ENCODE results near the gene KATNA1.

KATNA1 gene

DNA sequence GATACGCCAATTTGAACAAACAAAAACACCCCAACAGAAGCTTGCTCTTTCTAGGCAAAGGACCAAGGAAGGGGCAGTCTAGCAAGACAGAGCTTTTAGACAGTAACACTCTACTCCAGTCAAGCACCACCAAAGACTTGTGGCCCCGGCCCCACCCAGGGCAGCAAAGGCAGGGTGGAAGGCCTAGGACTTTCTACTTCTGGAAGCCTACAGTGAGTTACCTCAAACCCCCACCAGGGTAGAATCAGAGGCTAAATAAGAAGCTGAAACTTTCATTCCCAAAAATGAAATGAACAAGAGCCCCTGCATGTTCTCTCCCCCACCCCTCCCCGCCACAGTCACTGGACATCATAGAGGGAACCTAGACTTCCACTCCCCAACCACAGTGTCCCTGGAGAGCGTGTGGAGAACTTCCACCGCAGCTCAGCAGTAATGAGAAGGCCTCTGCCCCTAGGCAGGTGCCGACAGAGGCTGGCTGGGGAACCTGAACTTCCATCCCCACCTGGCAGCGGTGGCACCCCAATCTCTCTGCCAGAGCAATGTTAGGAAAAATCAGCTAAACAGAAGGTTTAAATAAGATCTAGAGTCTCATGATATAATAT lies 40.0 kb downstream of the KATNA1 start:
- ATAC-seq (no peak), DNase-seq (no peak)

DNA sequence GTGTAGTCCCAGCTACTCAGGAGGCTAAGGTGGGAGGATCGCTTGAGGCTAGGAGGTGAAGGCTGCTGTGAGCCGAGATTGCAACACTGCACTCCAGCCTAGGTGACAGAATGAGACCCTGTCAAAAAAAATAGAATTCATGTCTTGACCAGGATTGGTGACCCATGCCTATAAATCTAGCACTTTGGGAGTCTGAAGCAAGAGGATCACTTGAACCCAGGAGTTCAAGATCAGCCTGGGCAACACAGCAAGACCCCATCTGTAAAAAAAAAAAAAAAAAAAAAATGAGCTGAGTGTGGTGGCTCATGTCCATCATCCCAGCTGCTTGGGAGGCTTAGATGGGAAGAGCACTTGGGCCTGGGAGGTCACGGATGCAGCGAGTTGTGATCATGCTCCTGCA lies 48.0 kb downstream of the KATNA1 start:
- no peak for ATAC-seq
- DNase-seq, result no peak

DNA sequence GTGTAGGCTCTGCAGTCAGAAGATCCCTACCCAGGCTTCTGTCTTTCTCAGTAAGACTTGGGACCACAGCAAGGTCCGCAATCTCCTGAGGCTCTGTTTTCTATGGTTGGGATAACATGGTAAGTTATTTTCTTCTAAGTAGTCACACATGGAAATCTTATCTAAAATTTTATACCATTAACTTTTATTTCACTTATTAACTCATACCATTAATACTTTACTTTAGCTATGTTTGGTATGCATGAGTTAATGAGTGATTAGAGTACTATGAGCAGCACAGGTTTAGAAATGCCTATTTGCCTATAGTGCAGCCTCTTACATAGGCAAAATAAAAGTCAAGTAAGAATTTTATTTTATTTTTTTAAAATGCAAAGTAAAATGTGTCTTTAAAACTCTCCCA lies 55.1 kb downstream of the KATNA1 start:
- ATAC-seq (no peak), DNase-seq (no peak)

DNA sequence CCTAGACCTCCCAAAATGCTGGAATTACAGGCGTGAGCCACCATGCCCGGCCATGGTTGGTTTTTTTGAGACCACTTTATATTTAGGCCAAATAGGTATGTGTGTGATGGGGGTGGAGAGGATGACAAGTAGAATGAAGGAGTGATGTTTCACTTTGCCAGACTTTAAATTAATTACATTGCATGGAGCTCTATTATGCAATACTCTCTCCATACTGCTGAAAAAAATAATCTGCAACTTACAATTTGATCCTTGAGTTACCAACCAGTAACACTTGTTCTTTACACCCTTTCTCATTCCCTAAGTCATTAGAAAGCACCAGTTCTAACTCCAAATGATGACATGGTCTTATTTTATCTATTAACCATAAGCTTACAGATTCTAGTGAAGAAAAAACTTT lies 55.5 kb downstream of the KATNA1 start:
- DNase-seq (no peak), ATAC-seq (no peak)

DNA sequence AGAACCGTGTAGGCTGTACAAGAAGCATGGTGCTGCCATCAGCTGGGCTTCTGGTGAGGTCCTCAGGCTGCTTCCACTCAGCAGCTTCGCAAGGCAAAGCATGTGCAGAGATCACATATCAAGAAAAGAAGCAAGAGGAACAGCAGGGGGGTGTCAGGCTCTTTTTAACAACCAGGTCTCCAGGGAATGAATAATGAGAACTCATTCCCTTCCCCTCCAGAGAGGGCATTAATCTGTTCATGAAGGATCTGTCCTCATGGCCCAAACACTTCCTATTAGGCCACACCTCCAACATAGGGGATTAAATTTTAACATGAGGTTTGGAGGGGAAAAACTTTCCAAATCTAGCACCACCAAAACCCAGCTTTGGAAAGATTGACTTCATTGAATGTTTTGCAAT lies 62.4 kb downstream of the KATNA1 start:
- ATAC-seq, result no peak
- no peak for DNase-seq

DNA sequence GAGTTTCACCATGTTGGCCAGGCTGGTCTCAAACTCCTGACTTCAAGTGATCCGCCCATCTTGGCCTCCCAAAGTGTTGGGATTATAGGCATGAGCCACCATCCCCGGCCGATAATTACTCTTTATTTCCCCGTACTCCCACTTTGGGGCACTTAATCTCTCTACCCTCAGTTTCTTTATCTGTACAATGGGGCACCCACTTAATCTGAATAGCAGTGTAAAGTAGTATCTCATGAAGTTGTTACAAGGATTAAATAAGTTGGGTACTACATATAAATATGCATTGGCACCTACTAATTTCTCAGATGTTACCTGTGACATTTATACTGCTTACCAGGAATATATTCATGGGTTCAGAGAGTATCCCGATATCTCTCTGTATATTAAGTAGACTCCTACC lies 67.2 kb downstream of the KATNA1 start:
- DNase-seq (no peak), ATAC-seq (no peak)

DNA sequence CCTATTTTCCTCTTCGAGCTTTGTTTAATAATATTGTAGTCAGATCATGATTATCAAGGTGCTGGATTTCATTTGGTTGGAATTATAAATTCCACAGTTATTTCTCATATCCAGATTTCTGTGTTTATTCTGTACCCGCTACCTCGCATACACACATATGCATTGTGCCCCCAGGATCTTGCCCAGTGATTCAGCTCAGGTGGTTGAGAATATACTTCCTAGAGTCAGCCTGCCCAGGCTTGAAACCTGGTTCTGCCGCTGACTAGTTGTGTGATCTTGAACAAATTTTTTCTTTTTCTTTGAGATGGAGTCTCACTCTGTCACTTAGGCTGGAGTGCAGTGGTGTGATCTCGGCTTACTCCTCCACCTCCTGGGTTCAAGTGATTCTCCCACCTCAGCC lies 67.6 kb downstream of the KATNA1 start:
- no peak for DNase-seq
- no peak for ATAC-seq

DNA sequence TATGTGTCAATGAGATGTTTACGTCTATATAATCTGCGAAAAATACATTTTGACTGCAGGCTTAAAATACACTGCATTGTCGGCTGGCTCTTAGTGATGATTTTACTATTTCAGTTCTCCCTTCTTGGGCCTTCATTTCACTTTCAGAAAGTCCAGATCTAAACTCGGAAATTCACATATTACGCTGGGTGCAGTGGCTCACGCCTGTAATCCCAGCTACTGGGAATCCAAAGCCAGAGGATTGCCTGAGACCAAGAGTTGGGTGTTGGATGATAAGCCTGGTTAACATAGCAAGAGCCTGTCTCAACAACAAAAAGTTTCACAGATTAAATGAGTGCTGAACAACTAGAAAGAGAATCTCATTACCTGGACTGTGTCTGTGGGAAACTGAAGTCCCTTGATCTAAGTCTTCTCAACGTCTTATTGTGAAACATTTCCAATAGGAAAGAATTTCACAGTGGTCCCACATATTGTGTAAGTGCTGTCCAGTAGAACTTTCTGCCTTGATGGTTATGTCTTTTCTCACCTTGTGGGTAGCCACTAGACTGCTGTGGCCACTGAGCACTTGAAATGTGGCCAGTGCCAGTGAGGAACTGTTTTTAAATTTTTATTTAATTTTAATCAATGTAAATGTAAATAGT lies 80.4 kb downstream of the KATNA1 start:
- ATAC-seq (no peak), DNase-seq (no peak)

DNA sequence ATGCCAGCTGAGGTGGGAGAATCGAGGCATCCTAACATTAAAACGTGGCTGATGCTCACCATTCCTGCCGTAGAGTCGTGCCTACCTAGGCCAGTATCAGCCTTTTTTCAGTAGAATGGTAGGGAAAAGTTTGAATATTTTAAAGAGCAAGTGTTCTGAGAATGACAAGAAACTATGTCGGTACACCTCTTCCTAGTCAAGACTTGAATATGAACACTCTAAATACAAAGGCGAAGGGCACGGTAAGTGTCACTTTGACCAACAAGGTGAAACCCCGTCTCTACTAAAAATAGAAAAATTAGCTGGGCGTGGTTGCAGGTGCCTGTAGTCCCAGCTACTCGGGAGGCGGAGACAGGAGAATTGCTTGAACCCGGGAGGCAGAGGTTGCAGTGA lies 81.3 kb downstream of the KATNA1 start:
- no peak for DNase-seq

DNA sequence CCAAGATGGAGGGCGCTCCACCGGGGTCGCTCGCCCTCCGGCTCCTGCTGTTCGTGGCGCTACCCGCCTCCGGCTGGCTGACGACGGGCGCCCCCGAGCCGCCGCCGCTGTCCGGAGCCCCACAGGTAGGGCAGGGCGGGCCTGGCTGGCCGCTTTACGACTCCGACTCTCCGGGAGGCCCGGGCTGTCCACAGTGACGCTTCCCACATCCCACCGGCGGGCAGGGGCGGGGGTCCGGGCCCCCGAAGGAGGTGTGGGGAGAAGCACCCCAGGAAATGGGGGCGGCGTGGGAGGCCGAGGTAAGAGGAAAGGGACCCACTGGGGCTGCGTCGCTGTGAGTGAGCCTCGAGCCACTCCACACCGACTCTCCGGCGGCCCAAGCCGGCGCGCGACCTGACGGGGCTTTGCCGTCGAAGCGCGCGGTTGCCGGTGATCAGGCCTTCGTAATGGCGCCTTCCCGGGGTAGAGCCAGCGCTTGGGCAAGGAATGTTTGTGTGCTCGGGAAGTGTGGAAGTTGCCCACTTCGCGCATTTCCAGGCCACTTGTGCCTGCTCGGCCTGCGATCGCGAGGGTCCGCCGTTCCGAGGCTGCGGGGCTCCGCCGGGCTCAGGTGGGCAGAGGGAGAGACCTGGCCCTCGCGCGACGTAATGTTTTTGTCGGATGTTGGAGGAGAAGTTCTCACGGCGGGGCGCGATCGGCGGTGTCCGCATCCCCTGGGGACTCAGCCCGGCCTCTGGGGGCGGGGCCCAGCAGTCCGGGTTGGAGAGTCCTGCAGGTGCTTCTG lies 81.9 kb downstream of the KATNA1 start:
- DNase-seq, result peak; percentile 56

More for the DNA sequence above, 81.3 kb downstream of the KATNA1 start:
- ATAC-seq, result no peak

DNA sequence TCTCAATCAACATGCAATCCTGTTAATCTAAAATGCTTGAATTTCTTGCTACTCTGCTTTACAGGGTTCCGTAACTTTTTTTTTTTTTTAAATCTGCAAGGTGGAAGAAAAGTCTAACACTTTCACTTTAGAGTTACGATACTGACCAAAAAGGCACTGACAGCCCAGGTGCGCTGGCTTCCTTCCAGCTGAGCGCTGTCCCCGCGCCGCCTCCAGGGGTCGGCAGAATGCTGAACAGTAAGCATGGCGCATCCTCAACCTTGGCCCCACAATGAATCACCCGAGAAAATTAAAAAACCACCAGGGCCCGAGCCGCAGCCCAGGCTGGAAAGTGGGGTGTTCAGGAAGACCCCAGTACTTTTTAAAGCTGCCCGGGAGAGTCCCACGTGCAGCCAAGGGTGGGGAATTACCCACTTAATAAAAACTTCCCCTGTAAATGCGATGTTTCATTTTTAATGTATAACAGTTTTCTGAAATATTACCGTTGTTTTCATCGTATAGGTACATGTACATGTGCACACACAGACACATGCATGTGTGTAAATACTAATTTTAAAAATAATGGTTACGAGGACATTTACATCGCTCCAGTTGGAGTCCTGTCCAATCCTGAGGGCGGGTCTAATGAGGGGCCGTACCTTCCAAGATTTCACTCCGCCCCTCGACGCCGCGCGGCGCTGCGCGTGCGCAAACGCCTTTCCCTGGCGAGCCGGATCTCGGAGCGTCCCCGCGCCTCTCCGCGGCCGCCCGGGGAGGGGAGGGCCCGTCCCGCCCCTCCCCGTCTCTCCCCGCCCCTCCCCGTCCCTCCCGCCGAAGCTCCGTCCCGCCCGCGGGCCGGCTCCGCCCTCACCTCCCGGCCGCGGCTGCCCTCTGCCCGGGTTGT lies 82.7 kb downstream of the KATNA1 start, which contains the start of gene GINM1:
Gene GINM1 (plus strand): TSS at position 849 of the 883 bp plus-strand sequence. CDS start 40 bp downstream, outside the sequence.
- ATAC-seq, result peak; percentile 89

More for the DNA sequence above, 81.9 kb downstream of the KATNA1 start:
- peak; percentile 14 for ATAC-seq

DNA sequence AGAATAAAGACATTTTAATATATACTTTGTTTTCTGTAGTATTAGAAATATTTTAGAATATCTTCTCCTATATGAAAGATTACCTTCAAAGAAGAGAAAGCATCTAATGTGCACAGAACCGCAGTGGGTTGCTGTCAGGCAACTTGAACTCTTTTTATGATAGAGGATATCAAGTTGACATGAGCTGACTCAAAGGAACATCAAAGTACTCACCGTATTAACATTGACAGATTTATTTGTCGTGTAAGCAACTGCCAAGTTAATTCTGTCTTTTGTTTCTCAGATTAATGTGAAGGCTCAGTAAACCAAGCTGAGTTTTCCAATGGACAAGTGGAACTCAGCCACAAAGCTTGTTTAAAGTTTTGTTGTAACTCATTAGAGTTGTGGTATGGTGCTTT lies 84.6 kb downstream of the KATNA1 start:
- no peak for ATAC-seq

More for the DNA sequence above, 82.7 kb downstream of the KATNA1 start, which contains the start of gene GINM1:
- peak; percentile 97 for DNase-seq

DNA sequence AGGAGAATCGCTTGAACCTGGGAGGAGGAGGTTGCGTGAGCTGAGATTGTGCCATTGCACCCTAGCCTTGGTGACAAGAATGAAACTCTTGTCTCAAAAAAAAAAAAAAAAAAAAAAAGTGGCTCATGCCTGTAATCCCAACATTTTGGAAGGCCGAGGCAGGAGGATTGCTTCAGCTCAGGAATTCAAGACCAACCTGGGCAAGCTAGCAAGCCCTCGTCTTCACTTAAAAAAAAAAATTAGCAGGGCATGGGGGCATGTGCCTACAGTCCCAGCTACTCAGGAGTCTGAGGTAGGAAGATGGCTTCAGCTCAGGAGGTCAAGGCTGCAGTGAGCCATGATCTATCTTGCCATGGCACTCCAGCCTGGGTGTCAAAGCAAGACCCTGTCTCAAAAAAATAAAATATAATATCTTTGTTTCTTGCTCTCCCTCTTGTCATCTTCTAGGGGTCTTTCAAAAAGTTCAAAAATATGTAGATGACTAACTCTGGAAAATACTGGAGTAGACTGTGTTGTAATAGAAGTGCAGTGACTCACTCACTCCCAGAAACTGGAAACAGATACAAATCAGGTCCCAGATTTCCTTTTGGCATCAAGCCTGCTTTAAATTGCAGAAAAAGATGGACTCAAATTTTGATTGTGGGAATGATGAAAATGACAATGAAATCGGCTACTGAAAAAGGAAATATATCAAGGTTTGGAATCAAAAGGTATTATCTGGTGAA lies 85.1 kb downstream of the KATNA1 start:
- DNase-seq (no peak), ATAC-seq (no peak)

More for the DNA sequence above, 84.6 kb downstream of the KATNA1 start:
- DNase-seq, result no peak

DNA sequence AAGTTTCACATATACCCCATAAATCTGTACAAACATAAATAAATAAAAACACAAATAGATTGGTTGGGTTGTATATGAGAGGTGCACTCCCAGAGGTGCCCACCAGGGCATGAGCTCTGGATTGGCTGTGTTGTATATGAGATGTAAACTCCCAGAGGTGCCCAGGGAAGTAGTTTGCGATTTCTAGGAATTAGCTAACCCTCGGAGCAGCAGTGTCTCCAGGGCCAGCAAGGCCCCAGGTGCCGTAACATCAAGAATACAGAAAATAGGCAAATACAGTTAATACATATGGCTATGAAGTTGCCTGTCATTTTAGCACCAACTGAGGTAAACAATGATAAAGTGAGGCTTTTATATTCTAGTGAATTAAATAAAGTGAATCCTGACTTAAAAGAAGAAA lies 87.8 kb downstream of the KATNA1 start:
- no peak for ATAC-seq
- peak; percentile 14 for DNase-seq

DNA sequence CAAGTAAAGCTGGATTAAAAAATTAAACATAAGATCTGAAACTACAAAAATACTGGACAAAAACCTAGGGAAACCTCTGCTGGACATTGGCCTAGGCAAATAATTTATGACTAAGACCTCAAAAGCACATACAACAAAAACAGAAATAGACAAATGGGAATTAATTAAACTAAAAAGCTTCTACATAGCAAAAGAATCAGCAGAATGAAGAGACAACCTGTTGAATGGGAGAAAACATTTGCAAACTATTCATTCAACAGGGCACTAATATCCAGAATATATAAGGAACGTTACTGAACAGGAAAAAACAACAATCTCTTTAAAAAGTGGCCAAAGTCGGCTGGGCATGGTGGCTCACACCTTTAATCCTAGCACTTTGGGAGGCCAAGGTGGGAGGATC lies 89.1 kb downstream of the KATNA1 start:
- DNase-seq (no peak), ATAC-seq (no peak)

DNA sequence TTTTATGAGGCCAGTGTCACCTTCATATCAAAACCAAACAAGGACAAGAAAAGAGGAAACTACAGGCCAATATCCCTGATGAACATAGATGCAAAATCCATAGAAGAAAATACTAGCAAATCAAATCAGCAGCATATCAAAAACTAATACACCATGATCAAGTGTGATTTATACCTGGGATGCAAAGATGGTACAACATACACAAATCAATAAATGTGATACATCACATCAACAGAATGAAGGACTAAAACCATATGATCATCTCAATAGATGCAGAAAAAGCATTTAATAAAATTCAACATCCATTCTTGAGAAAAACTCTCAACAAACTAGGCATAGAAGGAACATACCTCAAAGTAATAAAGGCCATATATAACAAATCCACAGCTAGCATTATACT lies 90.5 kb downstream of the KATNA1 start:
- ATAC-seq (no peak), DNase-seq (no peak)

DNA sequence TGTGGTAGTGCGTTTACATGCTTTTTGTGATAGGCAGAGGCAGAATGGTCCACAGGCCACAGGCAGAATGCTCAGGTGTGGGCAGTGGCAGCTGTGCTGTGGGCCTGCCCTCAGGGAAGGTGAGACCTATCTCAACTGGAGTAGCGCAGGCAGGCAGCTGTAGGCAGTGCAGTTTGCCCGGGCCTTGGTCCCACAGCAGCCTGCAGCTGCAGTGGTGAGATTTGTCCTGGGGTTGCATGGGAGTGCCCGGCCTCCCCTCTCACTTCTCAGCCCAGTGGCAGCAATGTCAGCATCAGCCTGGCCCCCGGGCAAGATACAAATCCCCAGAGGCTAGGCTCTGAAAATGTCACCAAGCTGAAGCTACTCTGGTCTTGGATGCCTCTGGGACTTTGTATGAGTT lies 96.6 kb downstream of the KATNA1 start:
- DNase-seq (no peak), ATAC-seq (no peak)

DNA sequence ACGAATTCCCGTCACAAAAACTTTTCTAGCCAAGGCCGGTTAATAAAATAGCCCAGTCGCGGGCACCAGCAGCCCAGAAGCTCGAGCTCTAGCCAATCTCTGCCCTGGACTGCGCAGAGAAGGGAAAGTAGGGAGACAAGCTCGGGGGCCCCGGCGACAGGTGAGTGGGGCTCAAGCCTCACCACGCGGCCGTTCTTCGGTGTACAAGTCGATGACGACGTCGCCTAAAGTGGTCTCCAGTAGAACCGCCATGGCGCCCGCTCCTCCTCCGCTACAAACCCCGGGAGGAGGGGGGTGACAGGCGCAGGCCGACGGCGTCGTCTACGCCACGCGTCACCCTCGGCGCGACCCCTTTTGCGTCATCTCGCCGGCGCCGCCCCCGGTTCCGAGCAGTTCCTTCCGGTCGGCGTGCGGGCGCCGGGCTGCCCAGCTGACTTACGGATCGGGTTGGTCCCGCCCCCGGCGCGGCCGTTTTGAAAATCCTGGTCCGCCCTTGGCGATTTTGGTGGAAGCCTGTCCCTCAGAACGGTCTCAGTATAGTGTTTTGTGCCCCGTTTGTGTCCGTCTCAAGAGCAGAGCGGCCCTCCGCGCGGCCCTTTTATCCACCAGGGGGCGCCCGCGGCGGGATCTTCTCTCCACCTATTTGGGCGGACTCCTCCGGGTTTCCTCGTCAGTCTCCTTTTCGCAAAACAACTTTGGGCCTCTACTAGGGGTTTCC lies 102.6 kb downstream of the KATNA1 start, which contains the start of gene PPIL4:
Gene PPIL4 (minus strand): TSS at position 290 of the 718 bp plus-strand sequence. CDS start 38 bp downstream, at position 252.
- ATAC-seq (peak; percentile 94), DNase-seq (peak; percentile 98)

DNA sequence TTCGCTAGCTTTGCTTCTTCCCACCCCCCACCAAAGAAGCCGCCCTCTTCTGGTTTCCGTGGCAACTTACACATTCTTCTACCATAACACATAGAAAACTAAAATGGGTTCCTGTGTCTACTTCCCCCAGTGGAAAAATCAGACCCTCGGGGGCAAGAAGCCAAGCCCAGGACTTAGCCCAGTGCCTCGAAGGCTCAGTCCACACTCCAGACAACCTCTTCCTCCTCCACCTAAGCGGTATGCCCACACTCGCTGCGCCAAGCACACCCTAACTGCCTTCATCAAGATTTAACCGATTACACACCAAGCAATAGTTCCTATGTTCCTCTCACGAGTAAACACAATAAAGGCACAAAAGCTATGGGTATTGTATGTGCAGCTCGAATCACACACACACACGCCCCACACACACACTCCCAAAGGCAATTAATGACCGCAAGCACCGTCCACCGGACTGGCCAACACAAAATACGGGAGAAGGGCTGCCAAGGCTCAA lies 103.2 kb downstream of the KATNA1 start:
- peak; percentile 48 for DNase-seq
- ATAC-seq, result peak; percentile 48
